Ishikawa (cell line): ENCODE measurements around the gene RNF227.

Experiments
- CEBPB ChIP-seq: IDR thresholded peaks from 2 replicates; pipeline ENCODE4 v1.6.1; 2012
- CREB1 ChIP-seq: IDR thresholded peaks from 2 replicates; pipeline ENCODE4 v1.6.1; 2012; ENCODE audit warnings: low read depth
- EGR1 ChIP-seq: IDR thresholded peaks from 2 replicates; pipeline ENCODE4 v1.6.1; 2012
- EP300 ChIP-seq: IDR thresholded peaks from 2 replicates; pipeline ENCODE4 v1.6.1; 2012; ENCODE audit warnings: borderline replicate concordance
- FOXM1 ChIP-seq: IDR thresholded peaks from 2 replicates; pipeline ENCODE4 v1.6.1; 2012; ENCODE audit warnings: low read depth, borderline replicate concordance
- NFIC ChIP-seq: IDR thresholded peaks from 2 replicates; pipeline ENCODE4 v1.6.1; 2012
- RAD21 ChIP-seq: IDR thresholded peaks from 2 replicates; pipeline ENCODE4 v1.6.1; 2012; ENCODE audit warnings: low read depth
- TAF1 ChIP-seq: IDR thresholded peaks from 2 replicates; pipeline ENCODE4 v1.6.1; 2012; ENCODE audit warnings: low read depth, mild to moderate bottlenecking
- TCF12 ChIP-seq: IDR thresholded peaks from 2 replicates; pipeline ENCODE4 v1.6.1; 2012; ENCODE audit warnings: low read depth
- TEAD4 ChIP-seq: IDR thresholded peaks from 2 replicates; pipeline ENCODE4 v1.6.1; 2012
- USF1 ChIP-seq: IDR thresholded peaks from 2 replicates; pipeline ENCODE4 v1.6.1; 2012
- YY1 ChIP-seq: IDR thresholded peaks from 2 replicates; pipeline ENCODE4 v1.6.1; 2012; ENCODE audit warnings: low read depth
- ZBTB7A ChIP-seq: IDR thresholded peaks from 2 replicates; pipeline ENCODE4 v1.6.1; 2012; ENCODE audit warnings: low read depth
- TF ChIP-seq, protein P1 (sequence below): IDR thresholded peaks from 2 replicates; pipeline ENCODE4 v1.6.1; 2012
- TF ChIP-seq, protein P2 (sequence below): IDR thresholded peaks from 2 replicates; pipeline ENCODE4 v1.6.1; 2012; ENCODE audit warnings: low read depth, mild to moderate bottlenecking

Gene RNF227

GRCh38 chr17:7922845-7923628 lies 6.9 kb upstream of the RNF227 start:
- no peak for TF ChIP-seq RAD21
- TF ChIP-seq ZBTB7A = no peak
- no peak for TF ChIP-seq TEAD4
- no peak for TF ChIP-seq FOXM1
- TF ChIP-seq EGR1 = no peak
- no peak for TF ChIP-seq NFIC
- TF ChIP-seq CREB1 = no peak
- TF ChIP-seq TCF12 = no peak
- TF ChIP-seq CEBPB = no peak
- TF ChIP-seq USF1 = no peak
- no peak for TF ChIP-seq YY1
- TF ChIP-seq, protein P1, sequence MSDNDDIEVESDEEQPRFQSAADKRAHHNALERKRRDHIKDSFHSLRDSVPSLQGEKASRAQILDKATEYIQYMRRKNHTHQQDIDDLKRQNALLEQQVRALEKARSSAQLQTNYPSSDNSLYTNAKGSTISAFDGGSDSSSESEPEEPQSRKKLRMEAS = no peak
- TF ChIP-seq EP300 = no peak

- no peak for TF ChIP-seq TAF1
- no peak for TF ChIP-seq ZBTB7A
- TF ChIP-seq EGR1 = no peak
- no peak for TF ChIP-seq EP300
- no peak for TF ChIP-seq CREB1
- no peak for TF ChIP-seq CEBPB
- no peak for TF ChIP-seq FOXM1
- TF ChIP-seq RAD21 = no peak
These were observed 6.3 kb upstream of the RNF227 start for GRCh38 chr17:7922269-7922844.

DNA sequence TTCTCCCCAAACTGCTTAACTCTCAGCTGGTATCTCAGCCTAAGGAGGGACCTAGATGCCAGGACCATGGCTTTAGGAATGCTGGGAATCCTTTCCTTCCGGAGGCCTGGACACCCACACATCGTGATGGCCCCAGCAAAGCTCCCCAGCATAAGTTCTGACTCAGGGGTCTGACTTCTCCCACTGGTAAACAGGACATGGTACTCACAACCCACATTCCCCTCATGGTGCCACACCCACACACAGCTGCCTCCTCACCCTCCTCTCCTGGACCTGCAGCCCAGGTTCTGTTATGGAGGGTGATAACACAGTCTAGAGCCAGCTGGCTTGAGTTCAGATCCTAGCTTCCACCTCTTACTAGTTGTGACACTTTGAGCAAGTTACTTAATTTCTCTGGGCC lies 719 bp upstream of the RNF227 start:
- TF ChIP-seq, protein P1 = no peak
- no peak for TF ChIP-seq EP300
- TF ChIP-seq, protein P2, sequence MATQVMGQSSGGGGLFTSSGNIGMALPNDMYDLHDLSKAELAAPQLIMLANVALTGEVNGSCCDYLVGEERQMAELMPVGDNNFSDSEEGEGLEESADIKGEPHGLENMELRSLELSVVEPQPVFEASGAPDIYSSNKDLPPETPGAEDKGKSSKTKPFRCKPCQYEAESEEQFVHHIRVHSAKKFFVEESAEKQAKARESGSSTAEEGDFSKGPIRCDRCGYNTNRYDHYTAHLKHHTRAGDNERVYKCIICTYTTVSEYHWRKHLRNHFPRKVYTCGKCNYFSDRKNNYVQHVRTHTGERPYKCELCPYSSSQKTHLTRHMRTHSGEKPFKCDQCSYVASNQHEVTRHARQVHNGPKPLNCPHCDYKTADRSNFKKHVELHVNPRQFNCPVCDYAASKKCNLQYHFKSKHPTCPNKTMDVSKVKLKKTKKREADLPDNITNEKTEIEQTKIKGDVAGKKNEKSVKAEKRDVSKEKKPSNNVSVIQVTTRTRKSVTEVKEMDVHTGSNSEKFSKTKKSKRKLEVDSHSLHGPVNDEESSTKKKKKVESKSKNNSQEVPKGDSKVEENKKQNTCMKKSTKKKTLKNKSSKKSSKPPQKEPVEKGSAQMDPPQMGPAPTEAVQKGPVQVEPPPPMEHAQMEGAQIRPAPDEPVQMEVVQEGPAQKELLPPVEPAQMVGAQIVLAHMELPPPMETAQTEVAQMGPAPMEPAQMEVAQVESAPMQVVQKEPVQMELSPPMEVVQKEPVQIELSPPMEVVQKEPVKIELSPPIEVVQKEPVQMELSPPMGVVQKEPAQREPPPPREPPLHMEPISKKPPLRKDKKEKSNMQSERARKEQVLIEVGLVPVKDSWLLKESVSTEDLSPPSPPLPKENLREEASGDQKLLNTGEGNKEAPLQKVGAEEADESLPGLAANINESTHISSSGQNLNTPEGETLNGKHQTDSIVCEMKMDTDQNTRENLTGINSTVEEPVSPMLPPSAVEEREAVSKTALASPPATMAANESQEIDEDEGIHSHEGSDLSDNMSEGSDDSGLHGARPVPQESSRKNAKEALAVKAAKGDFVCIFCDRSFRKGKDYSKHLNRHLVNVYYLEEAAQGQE = no peak
- no peak for TF ChIP-seq TEAD4

GRCh38 chr17:7916385-7916682 lies 245 bp upstream of the RNF227 start:
- peak; percentile 32; the same call in 1 of the 2 replicates for TF ChIP-seq ZBTB7A
- TF ChIP-seq TCF12 = no peak
- TF ChIP-seq, protein P1 = no peak; the same call in 1 of the 2 replicates
- peak; percentile 80; the same call in 1 of the 2 replicates for TF ChIP-seq EGR1

DNA sequence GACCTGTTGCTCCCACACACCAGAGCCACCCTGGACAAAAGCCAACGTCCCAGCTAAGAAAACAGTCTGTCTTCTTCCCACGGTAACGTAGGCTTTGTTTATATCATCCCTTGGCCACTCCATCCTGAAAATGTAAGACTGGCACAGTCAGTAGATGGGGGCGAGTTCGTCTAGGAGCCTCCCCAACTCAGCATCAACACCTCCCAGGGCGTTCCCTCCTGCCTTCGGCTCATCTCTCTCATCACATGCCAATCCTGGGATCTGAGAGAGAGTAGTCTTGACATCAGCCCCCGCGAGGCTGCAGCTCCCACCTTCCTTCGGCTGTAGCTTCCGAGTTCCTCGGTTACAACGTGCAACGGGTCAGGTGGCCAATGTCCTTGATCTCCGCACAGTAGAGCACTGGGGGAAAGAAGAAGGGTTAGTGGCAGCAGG lies 894 bp downstream of the RNF227 start:
- peak; percentile 18; the same call in 1 of the 2 replicates for TF ChIP-seq USF1
- TF ChIP-seq CEBPB = no peak

DNA sequence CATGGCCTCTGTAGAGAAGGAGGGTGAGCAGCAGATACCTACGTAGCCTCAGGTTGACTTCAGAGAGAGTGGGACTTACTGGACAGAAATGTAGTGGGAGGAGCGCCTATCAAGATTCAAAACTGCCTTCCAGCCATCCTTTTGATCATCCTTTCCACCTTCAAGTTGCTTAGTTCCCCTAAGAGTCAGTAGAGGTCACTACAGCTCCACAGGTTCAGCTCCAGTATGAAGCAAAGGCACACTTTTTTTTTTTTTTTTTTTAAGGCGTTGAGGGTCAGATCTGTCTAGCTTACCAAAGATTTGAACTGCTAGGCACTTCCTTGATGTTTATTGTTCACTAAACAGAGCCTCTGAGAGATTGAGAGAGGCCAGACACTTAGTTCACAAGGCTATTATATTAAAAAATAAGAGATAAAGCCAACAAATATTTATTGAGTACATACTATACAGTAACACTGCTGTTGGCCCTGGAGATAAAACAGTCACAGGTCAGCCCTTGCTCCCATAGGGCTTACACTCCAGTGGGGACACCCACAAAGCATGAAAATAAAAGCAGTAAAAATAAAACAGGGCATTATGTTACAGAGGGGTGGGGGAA lies 3.1 kb downstream of the RNF227 start:
- TF ChIP-seq TCF12 (no peak), RAD21 (peak; percentile 82), EP300 (no peak), NFIC (no peak), YY1 (no peak), TEAD4 (no peak), CEBPB (no peak), TAF1 (no peak)
- TF ChIP-seq, protein P1 = no peak

DNA sequence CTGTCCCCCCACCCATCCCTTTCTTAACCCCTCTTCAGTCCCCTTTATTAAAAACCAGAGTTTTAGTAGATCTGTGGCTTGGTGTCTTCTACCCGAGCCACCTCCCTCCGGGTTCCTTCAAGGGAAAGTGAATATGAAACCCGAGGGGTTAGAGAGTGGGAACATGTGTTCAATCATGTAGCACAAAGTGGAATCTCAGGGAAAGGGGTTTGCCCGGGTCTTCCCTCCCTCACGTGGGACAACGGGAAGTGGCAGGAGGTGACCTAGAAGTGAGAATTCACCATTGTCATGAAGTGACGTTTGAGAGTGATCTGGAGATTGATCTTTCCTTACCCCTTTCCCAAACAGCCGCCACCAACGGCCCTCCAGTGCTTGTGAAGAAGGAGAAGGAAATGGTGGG lies 5.0 kb downstream of the RNF227 start:
- TF ChIP-seq ZBTB7A = no peak
- no peak for TF ChIP-seq CREB1
- TF ChIP-seq FOXM1 = no peak
- TF ChIP-seq TEAD4 = no peak
- no peak for TF ChIP-seq EP300
- no peak for TF ChIP-seq USF1
- no peak for TF ChIP-seq CEBPB
- TF ChIP-seq RAD21 = no peak
- TF ChIP-seq TCF12 = no peak
- TF ChIP-seq TAF1 = no peak
- TF ChIP-seq, protein P1 = no peak
